Hepatocyte (in vitro differentiated cells): ENCODE results near the gene TMEM63B. TPM values are rescaled to one million over a fixed set of nuclear protein-coding genes. Genes with fewer than 3 reads are reported as not detected.

Source experiments
- DNase-seq: peaks from one replicate; pipeline ENCODE4 v3.0.0-alpha.2; 2016; ENCODE audit warnings: low spot score
- H2AFZ ChIP-seq: fragments of 200-600 bp; sonication (generic); 2 replicates; pipeline ENCODE4 v1.6.0; 2016; ENCODE audit warnings: antibody characterized with exemption, mild to moderate bottlenecking
- H3K27ac ChIP-seq: fragments of 200-600 bp; sonication (generic); 2 replicates; pipeline ENCODE4 v1.5.1; 2016; ENCODE audit warnings: mild to moderate bottlenecking
- H3K27me3 ChIP-seq: fragments of 200-600 bp; sonication (generic); 2 replicates; pipeline ENCODE4 v1.6.1; 2016
- H3K36me3 ChIP-seq: fragments of 200-600 bp; sonication (generic); replicated peaks from 2 replicates; pipeline ENCODE4 v1.5.1; 2016; ENCODE audit warnings: low read depth; ENCODE audit not compliant: insufficient read depth
- H3K4me1 ChIP-seq: fragments of 200-600 bp; sonication (generic); 2 replicates; pipeline ENCODE4 v1.5.1; 2016; ENCODE audit warnings: mild to moderate bottlenecking, moderate library complexity; ENCODE audit not compliant: insufficient read depth
- H3K4me2 ChIP-seq: fragments of 200-600 bp; sonication (generic); 2 replicates; pipeline ENCODE4 v1.6.0; 2016
- H3K4me3 ChIP-seq: fragments of 200-600 bp; sonication (generic); 2 replicates; pipeline ENCODE4 v1.5.1; 2016; ENCODE audit warnings: mild to moderate bottlenecking
- H3K79me2 ChIP-seq: fragments of 200-600 bp; sonication (generic); 2 replicates; pipeline ENCODE4 v1.6.0; 2017; ENCODE audit warnings: mild to moderate bottlenecking
- H3K9me2 ChIP-seq: fragments of 200-600 bp; sonication (generic); replicated peaks from 2 replicates; pipeline ENCODE4 v1.6.0; 2017; ENCODE audit warnings: mild to moderate bottlenecking; ENCODE audit not compliant: insufficient read depth
- H3K9me3 ChIP-seq: fragments of 200-600 bp; sonication (generic); 2 replicates; pipeline ENCODE4 v1.5.1; 2016; ENCODE audit warnings: low read depth, mild to moderate bottlenecking
- H4K20me1 ChIP-seq: fragments of 200-600 bp; sonication (generic); 2 replicates; pipeline ENCODE4 v1.6.0; 2016; ENCODE audit warnings: mild to moderate bottlenecking; ENCODE audit not compliant: insufficient read depth, poor library complexity, severe bottlenecking
- CTCF ChIP-seq: fragments of 200-600 bp; sonication (generic); IDR thresholded peaks from 2 replicates; pipeline ENCODE4 v1.5.1; 2016; ENCODE audit warnings: antibody characterized with exemption, mild to moderate bottlenecking; ENCODE audit not compliant: poor library complexity
- EZH2 ChIP-seq: fragments of 200-600 bp; sonication (generic); IDR thresholded peaks from 2 replicates; pipeline ENCODE4 v1.6.1; 2016; ENCODE audit warnings: antibody characterized with exemption, mild to moderate bottlenecking, borderline replicate concordance
- EZH2phosphoT487 ChIP-seq: fragments of 200-600 bp; sonication (generic); IDR thresholded peaks from one replicate; pipeline ENCODE4 v1.6.1; 2018; ENCODE audit warnings: antibody characterized with exemption, mild to moderate bottlenecking, low read depth, moderate library complexity; ENCODE audit not compliant: unreplicated experiment, severe bottlenecking
- WGBS: methylation state at CpG from one replicate; pipeline ENCODE4 v1.1.6; 2016; ENCODE audit warnings: low lambda C conversion rate; ENCODE audit errors: missing lambda C conversion rate; 5-methylcytosine and 5-hydroxymethylcytosine counted together
- polyA plus RNA-seq: library from polyadenylated mRNA; unstranded; fragments of >200 nt; fragmentation: Nextera tagmentation; extraction: Ambion mirVana; gene quantifications from 2 replicates; pipeline ENCODE4 v1.2.1, GENCODE V29; 2016
- total RNA-seq: library from RNA; depleted of rRNA; stranded (reverse); fragments of >200 nt; gene quantifications from 2 replicates; pipeline ENCODE4 v1.2.3, GENCODE V29; 2014

The TMEM63B gene
- total and polyA plus RNA-seq, 2 experiments from 2014 or later: 31.4 to 43.5 TPM

GRCh38 chr6:44108471-44108870 lies 18.9 kb upstream of the TMEM63B start:
- no peak overlapping the region for H2AFZ ChIP-seq
- no peak overlapping the region for H3K4me3 ChIP-seq
- no peaks in the 10 kb centered on the region for H3K27me3 ChIP-seq
- no peaks in the 10 kb centered on the region for H4K20me1 ChIP-seq
- no peak for DNase-seq
- no peak overlapping the region for H3K27ac ChIP-seq
- H3K36me3 ChIP-seq: no peaks in the 10 kb centered on the region
- TF ChIP-seq EZH2 (no peak), CTCF (no peak), EZH2phosphoT487 (no peak)
- no peaks in the 10 kb centered on the region for H3K9me2 ChIP-seq
- peaks cover 52% of the 10 kb centered on the region for H3K79me2 ChIP-seq
- WGBS: 89% methylated on average over 1 of the region's 1 CpG
- H3K9me3 ChIP-seq: no peaks in the 10 kb centered on the region
- peaks cover 21% of the 10 kb centered on the region for H3K4me1 ChIP-seq
- H3K4me2 ChIP-seq: no peak overlapping the region

GRCh38 chr6:44109212-44109611 lies 18.1 kb upstream of the TMEM63B start:
- H3K27ac ChIP-seq: no peak overlapping the region
- H4K20me1 ChIP-seq: no peaks in the 10 kb centered on the region
- WGBS: 94% methylated on average over 10 of the region's 10 CpGs
- H3K4me1 ChIP-seq: peaks cover 21% of the 10 kb centered on the region
- no peak overlapping the region for H2AFZ ChIP-seq
- H3K27me3 ChIP-seq: no peaks in the 10 kb centered on the region
- H3K4me3 ChIP-seq: no peak overlapping the region
- no peaks in the 10 kb centered on the region for H3K9me2 ChIP-seq
- no peaks in the 10 kb centered on the region for H3K36me3 ChIP-seq
- no peak for DNase-seq
- H3K9me3 ChIP-seq: no peaks in the 10 kb centered on the region
- TF ChIP-seq EZH2phosphoT487: no peak
- TF ChIP-seq EZH2: no peak
- no peak for TF ChIP-seq CTCF
- H3K79me2 ChIP-seq: peaks cover 56% of the 10 kb centered on the region
- H3K4me2 ChIP-seq: no peak overlapping the region

- Histone ChIP-seq H3K27me3 (no peaks in the 10 kb centered on the region), H2AFZ (no peak overlapping the region), H3K27ac (peak overlapping the region; percentile 93), H3K4me2 (no peak overlapping the region), H3K4me3 (no peak overlapping the region), H3K9me3 (no peaks in the 10 kb centered on the region), H3K4me1 (peaks cover 21% of the 10 kb centered on the region), H3K9me2 (no peaks in the 10 kb centered on the region), H3K79me2 (peaks cover 64% of the 10 kb centered on the region), H4K20me1 (peaks cover under 1% of the 10 kb centered on the region), H3K36me3 (no peaks in the 10 kb centered on the region)
- no peak for DNase-seq
- TF ChIP-seq CTCF (no peak), EZH2phosphoT487 (no peak), EZH2 (no peak)
- WGBS: 96% methylated on average over 6 of the region's 6 CpGs
Measured at GRCh38 chr6:44110005-44110676, 17.2 kb upstream of the TMEM63B start.
